ENCODE data around the gene TRAM2. TPM values are rescaled to one million over a fixed set of nuclear protein-coding genes. Genes with fewer than 3 reads are reported as not detected.

Gene TRAM2, protein sequence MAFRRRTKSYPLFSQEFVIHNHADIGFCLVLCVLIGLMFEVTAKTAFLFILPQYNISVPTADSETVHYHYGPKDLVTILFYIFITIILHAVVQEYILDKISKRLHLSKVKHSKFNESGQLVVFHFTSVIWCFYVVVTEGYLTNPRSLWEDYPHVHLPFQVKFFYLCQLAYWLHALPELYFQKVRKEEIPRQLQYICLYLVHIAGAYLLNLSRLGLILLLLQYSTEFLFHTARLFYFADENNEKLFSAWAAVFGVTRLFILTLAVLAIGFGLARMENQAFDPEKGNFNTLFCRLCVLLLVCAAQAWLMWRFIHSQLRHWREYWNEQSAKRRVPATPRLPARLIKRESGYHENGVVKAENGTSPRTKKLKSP
- total RNA-seq = 38.9 and 61.5 TPM in 2 replicates

DNA sequence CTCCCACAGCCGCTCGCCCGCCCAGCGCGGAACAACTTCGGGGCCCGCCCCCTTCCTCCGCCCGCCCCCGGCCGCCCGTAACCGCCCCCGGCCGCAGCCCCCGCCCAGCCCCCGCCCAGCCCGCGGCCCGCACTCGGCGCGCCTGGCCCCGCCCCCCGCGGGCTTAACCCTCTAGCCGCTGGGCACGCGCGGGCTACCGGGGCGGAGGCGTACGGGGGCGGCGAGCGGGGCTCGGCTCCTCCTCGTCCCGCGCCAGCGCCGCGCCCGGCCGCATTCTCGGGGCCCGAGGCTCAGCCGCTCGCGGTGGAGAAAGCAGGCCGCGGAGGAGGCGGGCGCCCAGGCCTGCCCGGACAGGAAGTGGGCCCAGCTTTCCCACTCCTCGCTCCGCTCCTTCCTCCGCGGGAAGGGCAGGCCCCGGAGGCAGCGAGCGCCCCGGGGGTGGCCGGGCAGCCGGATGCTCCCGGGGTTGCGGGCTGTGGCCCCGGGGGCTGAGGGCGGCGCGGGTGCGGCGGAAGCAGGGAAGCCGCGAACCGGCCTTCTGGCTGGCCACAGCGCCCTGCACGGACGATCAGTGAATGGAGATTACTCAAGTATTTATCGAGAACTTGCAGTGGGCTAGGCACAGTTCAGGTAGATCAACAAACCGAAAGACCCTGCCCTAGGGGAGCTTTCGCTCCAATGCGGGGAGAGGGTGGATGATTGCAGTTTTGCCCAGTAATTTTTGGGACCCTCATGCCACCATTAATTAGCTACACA, at the start of gene TRAM2:
Gene TRAM2, minus strand, starts transcription at position 39 of the 756 bp plus-strand sequence. CDS start 145 bp downstream, outside the sequence.

Other genes starting within 250 kb of the TRAM2 start
- gene PAQR8, start 214.9 kb downstream of the TRAM2 start, total RNA-seq = 2.2 and 5.4 TPM in 2 replicates
- gene EFHC1, start 156.7 kb downstream of the TRAM2 start, total RNA-seq = 14.5 and 17.4 TPM in 2 replicates
- 25.7 and 41.5 TPM in 2 replicates for gene TMEM14A, start 94.1 kb upstream of the TRAM2 start, total RNA-seq
- gene GSTA2, start 186.4 kb upstream of the TRAM2 start, total RNA-seq = not detected in 2 replicates
- gene GSTA1, start 226.8 kb upstream of the TRAM2 start, total RNA-seq = not detected in 2 replicates

Measured in epithelial cell of alveolus of lung (primary cell).